ENCODE measurements around the gene FBLL1. TPM values are rescaled to one million over a fixed set of nuclear protein-coding genes. Genes with fewer than 3 reads are reported as not detected.

The FBLL1 gene
- total and polyA plus RNA-seq, 10 of the 15 experiments (the other 5 are each of a cell fraction or from before 2014, with no cell fraction given), result 0.04 to 0.23 (median 0.15) TPM; not detected in 7

GRCh38 chr5:168578538-168579487 is 49.7 kb downstream of the FBLL1 start, which contains the start of gene PANK3 (continued):
- TF ChIP-seq, protein P1, sequence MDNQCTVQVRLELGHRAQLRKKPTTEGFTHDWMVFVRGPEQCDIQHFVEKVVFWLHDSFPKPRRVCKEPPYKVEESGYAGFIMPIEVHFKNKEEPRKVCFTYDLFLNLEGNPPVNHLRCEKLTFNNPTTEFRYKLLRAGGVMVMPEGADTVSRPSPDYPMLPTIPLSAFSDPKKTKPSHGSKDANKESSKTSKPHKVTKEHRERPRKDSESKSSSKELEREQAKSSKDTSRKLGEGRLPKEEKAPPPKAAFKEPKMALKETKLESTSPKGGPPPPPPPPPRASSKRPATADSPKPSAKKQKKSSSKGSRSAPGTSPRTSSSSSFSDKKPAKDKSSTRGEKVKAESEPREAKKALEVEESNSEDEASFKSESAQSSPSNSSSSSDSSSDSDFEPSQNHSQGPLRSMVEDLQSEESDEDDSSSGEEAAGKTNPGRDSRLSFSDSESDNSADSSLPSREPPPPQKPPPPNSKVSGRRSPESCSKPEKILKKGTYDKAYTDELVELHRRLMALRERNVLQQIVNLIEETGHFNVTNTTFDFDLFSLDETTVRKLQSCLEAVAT (IDR thresholded peaks at IDR 0.05), result 0 out of 2 replicates have a peak, but pooled peaks have one; percentile 18
- no peak for TF ChIP-seq TBL1XR1 (IDR thresholded peaks at IDR 0.05; ENCODE audit: low read depth, low read length)
- TF ChIP-seq POLR2A (IDR thresholded peaks at IDR 0.05; ENCODE audit: low read depth, low read length), result peak; percentile 75; the same call in 1 of the 2 replicates
- TF ChIP-seq CREB1 (IDR thresholded peaks at IDR 0.05; ENCODE audit: low read depth), result 0 out of 2 replicates have a peak, but pooled peaks have one; percentile 28
- no peak for TF ChIP-seq NR2C1 (IDR thresholded peaks at IDR 0.05)
- TF ChIP-seq SIX5 (IDR thresholded peaks at IDR 0.05; ENCODE audit: low read depth, low read length, severe bottlenecking), result no peak
- peak; percentile 65 for TF ChIP-seq NBN (IDR thresholded peaks at IDR 0.05)
- 0 out of 2 replicates have a peak, but pooled peaks have one; percentile 29 for TF ChIP-seq SPI1 (IDR thresholded peaks at IDR 0.05; ENCODE audit: borderline replicate concordance, insufficient read depth, low read depth, low read length)
- TF ChIP-seq ZBED1 (IDR thresholded peaks at IDR 0.05; ENCODE audit: borderline replicate concordance), result 0 out of 2 replicates have a peak, but pooled peaks have one; percentile 25
- TF ChIP-seq FOS (IDR thresholded peaks at IDR 0.05; ENCODE audit: borderline replicate concordance, extremely low read depth, insufficient read length), result no peak
- 0 out of 2 replicates have a peak, but pooled peaks have one; percentile 10 for TF ChIP-seq RUNX3 (IDR thresholded peaks at IDR 0.05; ENCODE audit: low read length)
- no peak for TF ChIP-seq CBFB (IDR thresholded peaks at IDR 0.05; ENCODE audit: low read depth)
- TF ChIP-seq PBX3 (IDR thresholded peaks at IDR 0.05; ENCODE audit: insufficient replicate concordance, low read depth, low read length), result no peak
- 0 out of 2 replicates have a peak, but pooled peaks have one; percentile 7 for TF ChIP-seq MTA2 (IDR thresholded peaks at IDR 0.05; ENCODE audit: low read depth)
- TF ChIP-seq EGR1 (IDR thresholded peaks at IDR 0.05; ENCODE audit: borderline replicate concordance in 1 of 2, low read depth in 2 of 2, low read length in 2 of 2), result peak in 1 of 2 experiments; percentile 86; a peak in 1 of 3 replicates
- peak; percentile 28; the same call in 1 of the 2 replicates for TF ChIP-seq ASH2L (IDR thresholded peaks at IDR 0.05; ENCODE audit: borderline replicate concordance, low read depth)
- 0 out of 2 replicates have a peak, but pooled peaks have one; percentile 34 for TF ChIP-seq WRNIP1 (IDR thresholded peaks at IDR 0.05; ENCODE audit: borderline replicate concordance, low read depth, low read length)
- TF ChIP-seq, protein P2, sequence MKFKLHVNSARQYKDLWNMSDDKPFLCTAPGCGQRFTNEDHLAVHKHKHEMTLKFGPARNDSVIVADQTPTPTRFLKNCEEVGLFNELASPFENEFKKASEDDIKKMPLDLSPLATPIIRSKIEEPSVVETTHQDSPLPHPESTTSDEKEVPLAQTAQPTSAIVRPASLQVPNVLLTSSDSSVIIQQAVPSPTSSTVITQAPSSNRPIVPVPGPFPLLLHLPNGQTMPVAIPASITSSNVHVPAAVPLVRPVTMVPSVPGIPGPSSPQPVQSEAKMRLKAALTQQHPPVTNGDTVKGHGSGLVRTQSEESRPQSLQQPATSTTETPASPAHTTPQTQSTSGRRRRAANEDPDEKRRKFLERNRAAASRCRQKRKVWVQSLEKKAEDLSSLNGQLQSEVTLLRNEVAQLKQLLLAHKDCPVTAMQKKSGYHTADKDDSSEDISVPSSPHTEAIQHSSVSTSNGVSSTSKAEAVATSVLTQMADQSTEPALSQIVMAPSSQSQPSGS (IDR thresholded peaks at IDR 0.05; ENCODE audit: low read length), result no peak
- TF ChIP-seq FOXK2 (IDR thresholded peaks at IDR 0.05), result no peak
- TF ChIP-seq PML (IDR thresholded peaks at IDR 0.05; ENCODE audit: low read length), result no peak
- no peak for TF ChIP-seq HDAC6 (IDR thresholded peaks at IDR 0.05; ENCODE audit: unreplicated experiment)
- no peak for TF ChIP-seq SKIL (IDR thresholded peaks at IDR 0.05; ENCODE audit: low read depth, poor library complexity, severe bottlenecking)
- no peak for TF ChIP-seq EZH2 (IDR thresholded peaks at IDR 0.05; ENCODE audit: borderline replicate concordance, control insufficient read depth, low read depth, low read length)
- no peak for TF ChIP-seq HDAC2 (IDR thresholded peaks at IDR 0.05)
